ENCODE measurements around the gene NOS3.

- TF ChIP-seq CTCF (IDR thresholded peaks at IDR 0.05; ENCODE audit: borderline replicate concordance, extremely low read depth, low read length, poor library complexity, severe bottlenecking): no peak
- TF ChIP-seq EZH2 (IDR thresholded peaks at IDR 0.05; ENCODE audit: borderline replicate concordance, low read depth, low read length, severe bottlenecking): no peak
Measured at GRCh38 chr7:151020231-151020630, 29.4 kb downstream of the NOS3 start.

Data from DND-41 (cell line).